IPS-15b (cell line): ENCODE data around the gene VGLL3.
"Not testable (repeated sequence)": the region's sequence is repeated elsewhere in the genome, so short reads cannot be mapped to it uniquely, and the experiment has no call there.

Experiments used
- H3K27me3 ChIP-seq: one replicate; pipeline ENCODE4 v1.6.1; 2013; ENCODE audit warnings: low read length; ENCODE audit not compliant: control insufficient read depth, insufficient read depth
- H3K36me3 ChIP-seq: one replicate; pipeline ENCODE4 v1.6.1; 2013; ENCODE audit warnings: low read length; ENCODE audit not compliant: control insufficient read depth, insufficient read depth
- H3K4me1 ChIP-seq: one replicate; pipeline ENCODE4 v1.6.1; 2013; ENCODE audit warnings: mild to moderate bottlenecking, low read length; ENCODE audit not compliant: control insufficient read depth, insufficient read depth
- H3K4me3 ChIP-seq: one replicate; pipeline ENCODE4 v1.5.1; 2013; ENCODE audit warnings: low read depth, low read length
- H3K9ac ChIP-seq: one replicate; pipeline ENCODE4 v1.6.1; 2013; ENCODE audit warnings: low read depth, mild to moderate bottlenecking, low read length
- H3K9me3 ChIP-seq: one replicate; pipeline ENCODE4 v1.6.1; 2013; ENCODE audit warnings: mild to moderate bottlenecking, low read length; ENCODE audit not compliant: control insufficient read depth, insufficient read depth

VGLL3 gene

GRCh38 chr3:86990734-86991481 lies at the start of gene VGLL3:
Gene VGLL3 (minus strand): TSS chr3:86991149. CDS start chr3:86990743, 406 bp downstream.
- Histone ChIP-seq H3K9ac (no peak within 1 kb of the TSS), H3K27me3 (peaks cover 22% of the 10 kb centered on the region), H3K4me3 (peak within 1 kb of the TSS; percentile 85), H3K9me3 (no peaks in the 10 kb centered on the region), H3K4me1 (peaks cover 2% of the 10 kb centered on the region), H3K36me3 (no peaks in the 10 kb centered on the region)

- Histone ChIP-seq H3K9me3 (no peaks in the 10 kb centered on the region), H3K4me1 (no peaks in the 10 kb centered on the region), H3K36me3 (no peaks in the 10 kb centered on the region), H3K9ac (no peak overlapping the region), H3K4me3 (no peak overlapping the region), H3K27me3 (no peaks in the 10 kb centered on the region)
Measured at GRCh38 chr3:87037652-87038051, 46.7 kb upstream of the VGLL3 start.

GRCh38 chr3:87036671-87037070 lies 45.7 kb upstream of the VGLL3 start:
- H3K27me3 ChIP-seq, result no peaks in the 10 kb centered on the region

GRCh38 chr3:87035339-87035738 lies 44.4 kb upstream of the VGLL3 start:
- Histone ChIP-seq H3K4me1 (no peaks in the 10 kb centered on the region), H3K9me3 (no peaks in the 10 kb centered on the region), H3K36me3 (no peaks in the 10 kb centered on the region), H3K9ac (no peak overlapping the region), H3K4me3 (no peak overlapping the region), H3K27me3 (no peaks in the 10 kb centered on the region)

More at GRCh38 chr3:87036671-87037070, 45.7 kb upstream of the VGLL3 start:
- no peak overlapping the region for H3K4me3 ChIP-seq
- H3K4me1 ChIP-seq, result no peaks in the 10 kb centered on the region
- no peaks in the 10 kb centered on the region for H3K9me3 ChIP-seq
- no peaks in the 10 kb centered on the region for H3K36me3 ChIP-seq
- H3K9ac ChIP-seq, result no peak overlapping the region

GRCh38 chr3:87033205-87033604 lies 42.3 kb upstream of the VGLL3 start:
- Histone ChIP-seq H3K4me3 (no peak overlapping the region), H3K36me3 (no peaks in the 10 kb centered on the region)

GRCh38 chr3:87025661-87026645 lies 35.0 kb upstream of the VGLL3 start:
- H3K9me3 ChIP-seq, result no peaks in the 10 kb centered on the region
- no peaks in the 10 kb centered on the region for H3K4me1 ChIP-seq
- no peaks in the 10 kb centered on the region for H3K27me3 ChIP-seq
- no peaks in the 10 kb centered on the region for H3K36me3 ChIP-seq
- no peak overlapping the region for H3K4me3 ChIP-seq
- H3K9ac ChIP-seq, result no peak overlapping the region

More at GRCh38 chr3:87033205-87033604, 42.3 kb upstream of the VGLL3 start:
- Histone ChIP-seq H3K4me1 (no peaks in the 10 kb centered on the region), H3K9ac (no peak overlapping the region), H3K9me3 (no peaks in the 10 kb centered on the region), H3K27me3 (no peaks in the 10 kb centered on the region)

- H3K36me3 ChIP-seq, H3K9me3 ChIP-seq, H3K27me3 ChIP-seq, H3K4me1 ChIP-seq, H3K4me3 ChIP-seq, H3K9ac ChIP-seq: not testable (repeated sequence)
Measured at GRCh38 chr3:87017370-87017769, 26.4 kb upstream of the VGLL3 start.

GRCh38 chr3:87009271-87009670 lies 18.3 kb upstream of the VGLL3 start:
- no peak overlapping the region for H3K9ac ChIP-seq
- H3K9me3 ChIP-seq, result no peaks in the 10 kb centered on the region
- no peaks in the 10 kb centered on the region for H3K27me3 ChIP-seq
- H3K4me1 ChIP-seq, result no peaks in the 10 kb centered on the region
- no peaks in the 10 kb centered on the region for H3K36me3 ChIP-seq
- H3K4me3 ChIP-seq, result no peak overlapping the region

- no peaks in the 10 kb centered on the region for H3K9me3 ChIP-seq
- H3K9ac ChIP-seq, result no peak overlapping the region
- no peaks in the 10 kb centered on the region for H3K36me3 ChIP-seq
- no peaks in the 10 kb centered on the region for H3K4me1 ChIP-seq
- H3K27me3 ChIP-seq, result no peaks in the 10 kb centered on the region
- H3K4me3 ChIP-seq, result no peak overlapping the region
Measured at GRCh38 chr3:87006844-87007439, 16.0 kb upstream of the VGLL3 start.

- no peak overlapping the region for H3K9ac ChIP-seq
- H3K27me3 ChIP-seq, result no peaks in the 10 kb centered on the region
- H3K4me1 ChIP-seq, result no peaks in the 10 kb centered on the region
- H3K9me3 ChIP-seq, result no peaks in the 10 kb centered on the region
- no peaks in the 10 kb centered on the region for H3K36me3 ChIP-seq
- no peak overlapping the region for H3K4me3 ChIP-seq
Measured at GRCh38 chr3:87004883-87005282, 13.9 kb upstream of the VGLL3 start.

- no peak overlapping the region for H3K4me3 ChIP-seq
- H3K36me3 ChIP-seq, result no peaks in the 10 kb centered on the region
- H3K27me3 ChIP-seq, result no peaks in the 10 kb centered on the region
- no peaks in the 10 kb centered on the region for H3K9me3 ChIP-seq
- no peak overlapping the region for H3K9ac ChIP-seq
- no peaks in the 10 kb centered on the region for H3K4me1 ChIP-seq
Measured at GRCh38 chr3:87002346-87002745, 11.4 kb upstream of the VGLL3 start.
